ENCODE measurements around the gene ADAM21. TPM values are rescaled to one million over a fixed set of nuclear protein-coding genes. Genes with fewer than 3 reads are reported as not detected.
A peak's percentile ranks its signal among the peaks of the same experiment; 100 is the strongest.
"Not testable (repeated sequence)": the region's sequence is repeated elsewhere in the genome, so short reads cannot be mapped to it uniquely, and the experiment has no call there.

The ADAM21 gene
- total RNA-seq, 1 donor from 2014 or later, result not detected

DNA sequence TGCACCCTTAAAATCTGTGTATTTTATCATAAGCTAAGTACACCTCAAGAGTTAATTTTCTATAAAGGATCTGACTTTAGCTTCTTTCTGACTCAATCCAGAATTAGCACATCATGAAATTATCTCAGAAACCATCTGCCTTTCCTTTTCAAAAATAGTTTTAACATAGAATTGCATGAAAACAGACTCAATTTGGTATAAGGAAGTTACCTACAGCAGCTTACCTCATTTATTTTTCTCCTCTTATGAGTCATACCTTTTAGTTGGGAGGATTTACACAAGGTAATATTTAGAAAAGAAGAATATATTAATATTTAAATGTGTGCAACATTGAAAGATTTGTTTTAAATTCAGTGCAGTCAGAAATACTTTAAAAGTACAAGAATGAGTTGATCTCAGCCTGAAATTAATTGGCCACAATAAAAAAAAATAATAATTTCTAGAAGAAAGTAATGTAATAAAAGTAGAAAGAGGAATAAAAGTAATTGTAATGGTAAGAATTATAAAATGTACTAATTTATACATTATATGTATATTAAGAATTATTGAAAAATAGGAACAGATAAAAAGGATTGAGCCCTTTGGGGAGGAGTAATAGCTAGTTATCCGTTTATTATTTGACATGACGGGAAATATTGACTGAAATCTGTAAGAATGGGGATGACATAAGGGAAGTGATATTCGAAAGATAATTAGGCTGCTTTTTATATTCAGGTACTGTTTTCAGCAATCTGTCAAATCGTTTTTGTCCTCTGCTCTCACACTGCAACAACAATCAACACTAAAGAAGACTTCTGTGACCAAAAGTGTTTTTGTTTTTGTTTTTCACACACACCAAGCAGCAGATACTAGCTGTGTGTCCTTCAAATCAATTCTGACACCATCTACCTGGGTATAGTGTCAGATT is 20.5 kb downstream of the ADAM21 start:
- peaks cover 6% of the 10 kb centered on the region for H3K36me3 Mint-ChIP-seq (ENCODE audit: unreplicated experiment)
- H3K27ac Mint-ChIP-seq (ENCODE audit: unreplicated experiment), result no peak overlapping the region
- H3K9me3 Mint-ChIP-seq (ENCODE audit: unreplicated experiment), result peaks cover 1% of the 10 kb centered on the region
- H3K4me1 Mint-ChIP-seq (ENCODE audit: low read depth, unreplicated experiment), result no peaks in the 10 kb centered on the region
- no peak for DNase-seq
- no peak overlapping the region for H3K4me3 Mint-ChIP-seq (ENCODE audit: unreplicated experiment)
- no peaks in the 10 kb centered on the region for H3K27me3 Mint-ChIP-seq (ENCODE audit: unreplicated experiment)
- TF ChIP-seq CTCF (IDR thresholded peaks at IDR 0.05; ENCODE audit: partially characterized antibody, unreplicated experiment), result no peak

- Mint-ChIP-seq H3K36me3 (ENCODE audit: unreplicated experiment) (peaks cover 6% of the 10 kb centered on the region), H3K9me3 (ENCODE audit: unreplicated experiment) (peaks cover 3% of the 10 kb centered on the region), H3K27ac (ENCODE audit: unreplicated experiment) (no peak overlapping the region), H3K4me1 (ENCODE audit: low read depth, unreplicated experiment) (no peaks in the 10 kb centered on the region), H3K27me3 (ENCODE audit: unreplicated experiment) (no peaks in the 10 kb centered on the region), H3K4me3 (ENCODE audit: unreplicated experiment) (no peak overlapping the region)
- TF ChIP-seq CTCF (IDR thresholded peaks at IDR 0.05; ENCODE audit: partially characterized antibody, unreplicated experiment), result no peak
- no peak for DNase-seq
Observed at GRCh38 chr14:70473825-70474224, 21.9 kb downstream of the ADAM21 start.

DNA sequence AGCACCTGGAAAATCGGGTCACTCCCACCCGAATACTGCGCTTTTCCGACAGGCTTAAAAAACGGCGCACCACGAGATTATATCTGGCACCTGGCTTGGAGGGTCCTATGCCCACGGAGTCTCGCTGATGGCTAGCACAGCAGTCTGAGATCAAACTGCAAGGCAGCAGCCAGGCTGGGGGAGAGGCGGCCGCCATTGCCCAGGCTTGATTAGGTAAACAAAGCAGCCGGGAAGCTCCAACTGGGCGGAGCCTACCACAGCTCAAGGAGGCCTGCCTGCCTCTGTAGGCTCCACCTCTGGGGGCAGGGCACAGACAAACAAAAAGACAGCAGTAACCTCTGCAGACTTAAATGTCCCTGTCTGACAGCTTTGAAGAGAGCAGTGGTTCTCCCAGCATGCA is 23.5 kb downstream of the ADAM21 start:
- H3K4me1 Mint-ChIP-seq (ENCODE audit: low read depth, unreplicated experiment); H3K27me3 Mint-ChIP-seq (ENCODE audit: unreplicated experiment); H3K27ac Mint-ChIP-seq (ENCODE audit: unreplicated experiment); H3K9me3 Mint-ChIP-seq (ENCODE audit: unreplicated experiment); H3K36me3 Mint-ChIP-seq (ENCODE audit: unreplicated experiment); H3K4me3 Mint-ChIP-seq (ENCODE audit: unreplicated experiment); DNase-seq: not testable (repeated sequence)

- not testable (repeated sequence) for H3K27ac Mint-ChIP-seq (ENCODE audit: unreplicated experiment); H3K36me3 Mint-ChIP-seq (ENCODE audit: unreplicated experiment); H3K4me3 Mint-ChIP-seq (ENCODE audit: unreplicated experiment); H3K4me1 Mint-ChIP-seq (ENCODE audit: low read depth, unreplicated experiment); H3K9me3 Mint-ChIP-seq (ENCODE audit: unreplicated experiment); H3K27me3 Mint-ChIP-seq (ENCODE audit: unreplicated experiment)
- peak; percentile 27 for DNase-seq
Observed at GRCh38 chr14:70477356-70478105, 25.6 kb downstream of the ADAM21 start.

GRCh38 chr14:70489579-70490200 is 37.7 kb downstream of the ADAM21 start:
- Mint-ChIP-seq H3K36me3 (ENCODE audit: unreplicated experiment) (peaks cover 34% of the 10 kb centered on the region), H3K4me3 (ENCODE audit: unreplicated experiment) (no peak overlapping the region), H3K27ac (ENCODE audit: unreplicated experiment) (no peak overlapping the region), H3K9me3 (ENCODE audit: unreplicated experiment) (peaks cover 16% of the 10 kb centered on the region), H3K27me3 (ENCODE audit: unreplicated experiment) (peaks cover 2% of the 10 kb centered on the region), H3K4me1 (ENCODE audit: low read depth, unreplicated experiment) (no peaks in the 10 kb centered on the region)
- TF ChIP-seq CTCF (IDR thresholded peaks at IDR 0.05; ENCODE audit: partially characterized antibody, unreplicated experiment), result no peak
- no peak for DNase-seq

Data from glutamatergic neuron (in vitro differentiated cells).